PFSK-1 (cell line): Measurements from ENCODE around the gene SLC17A2.

Source experiments
- POLR2AphosphoS5 ChIP-seq: IDR thresholded peaks from 2 replicates; pipeline ENCODE4 v1.6.1; 2012; ENCODE audit warnings: low read depth, mild to moderate bottlenecking, control low read depth, low read length, moderate library complexity
- REST ChIP-seq, 2 experiments: IDR thresholded peaks; 2 replicates each; pipeline versions ENCODE4 v1.6.1 to v1.8.0; 2011 to 2012; ENCODE audit warnings: low read depth in 2 of 2, low read length in 2 of 2, control low read depth in 1 of 2, inconsistent platforms in 1 of 2, mild to moderate bottlenecking in 1 of 2, moderate library complexity in 1 of 2; ENCODE audit not compliant: insufficient read depth in 1 of 2
- SIN3A ChIP-seq: IDR thresholded peaks from 2 replicates; pipeline ENCODE4 v1.6.1; 2012; ENCODE audit warnings: mild to moderate bottlenecking, low read length, moderate library complexity, borderline replicate concordance; ENCODE audit not compliant: insufficient read depth

- TF ChIP-seq POLR2AphosphoS5, result no peak
- no peak for TF ChIP-seq REST (IDR thresholded peaks at IDR 0.05; ENCODE audit: insufficient read depth in 1 of 2, low read depth in 2 of 2, low read length in 2 of 2)
- TF ChIP-seq SIN3A, result no peak
Measured at GRCh38 chr6:25882051-25882496, 48.4 kb downstream of the SLC17A2 start.
